ENCODE results near the gene KRT16. TPM values are rescaled to one million over a fixed set of nuclear protein-coding genes. Genes with fewer than 3 reads are reported as not detected.
A peak's percentile ranks its signal among the peaks of the same experiment; 100 is the strongest.

The KRT16 gene
- total and polyA plus RNA-seq, 2 of the 8 experiments (the other 6 are each of a cell fraction or from before 2014, with no cell fraction given) = not detected

- no peaks in the 10 kb centered on the region for H3K27me3 ChIP-seq (replicated peaks in 1 of 4; ENCODE audit: control insufficient read depth in 3 of 4, extremely low read depth in 1 of 4, insufficient read depth in 3 of 4, low read length in 3 of 4)
- ChIA-PET CTCF (ENCODE audit: partially characterized antibody) (interaction anchor here (0.7 to 20.4 kb wide), 4 partner anchors 9 to 108 kb away, joined by 3 to 492 read pairs (median 14); partner anchors contain the start of gene EIF1), POLR2A (ENCODE audit: partially characterized antibody) (interaction anchor here (0.9 to 1.0 kb wide), 3 partner anchors 23 to 86 kb away, joined by 3 to 9 read pairs (median 3); partner anchors contain the start of genes EIF1 and KRT9)
- H3K36me3 ChIP-seq (ENCODE audit: control insufficient read depth in 2 of 4, insufficient read depth in 4 of 4, low read length in 3 of 4) = no peaks in the 10 kb centered on the region
- WGBS, 2 experiments (ENCODE audit: extremely low coverage in 1 of 2, insufficient coverage in 1 of 2, insufficient read length in 1 of 2, insufficient replicate concordance in 2 of 2, low coverage in 1 of 2, low lambda C conversion rate in 2 of 2, missing lambda C conversion rate in 1 of 2) = 88% methylated on average over 12 of the region's 12 CpGs; no CpG with 5 or more reads in 1 of the 2 experiments
- no peak overlapping the region for H3K4me3 ChIP-seq (ENCODE audit: extremely low read depth in 1 of 4, insufficient read depth in 2 of 4, low read depth in 3 of 4, low read length in 4 of 4)
- H2BK15ac ChIP-seq (ENCODE audit: low read length) = 0 out of 2 replicates have a peak overlapping the region, but pooled peaks have one; percentile 46
- no peak overlapping the region for H3K56ac ChIP-seq (replicated peaks; ENCODE audit: insufficient read length, low read depth, low read length)
- no peak overlapping the region for H3K4ac ChIP-seq (replicated peaks; ENCODE audit: insufficient read length, low read depth, low read length)
- H3K27ac ChIP-seq (ENCODE audit: low read depth, low read length) = no peak overlapping the region
- H4K20me1 ChIP-seq (replicated peaks in 1 of 2; ENCODE audit: control insufficient read depth in 1 of 2, insufficient read depth in 2 of 2, low read length in 2 of 2) = no peaks in the 10 kb centered on the region
- no peak overlapping the region for H3K9ac ChIP-seq (replicated peaks in 1 of 4; ENCODE audit: extremely low read depth in 1 of 4, low read depth in 3 of 4, low read length in 3 of 4)
- no peak for TF ChIP-seq SUZ12 (IDR thresholded peaks at IDR 0.05; ENCODE audit: low read length)
- TF ChIP-seq CTCF (IDR thresholded peaks at IDR 0.05; ENCODE audit: control extremely low read depth in 1 of 3, insufficient read depth in 1 of 3, low read depth in 1 of 3, low read length in 3 of 3) = no peak
- no peak overlapping the region for H3K14ac ChIP-seq (ENCODE audit: insufficient read length)
- no peak overlapping the region for H2BK20ac ChIP-seq (ENCODE audit: low read length)
- H4K8ac ChIP-seq (ENCODE audit: extremely low read depth, insufficient read depth, low read length) = no peak overlapping the region
- no peaks in the 10 kb centered on the region for H3K79me1 ChIP-seq (ENCODE audit: low read depth, low read length)
- FAIRE-seq = no peak
- H3K18ac ChIP-seq (ENCODE audit: extremely low read depth, low read length) = no peak overlapping the region; the same call in 1 of the 2 replicates
- peaks cover 0 to 24% (median 8%) of the 10 kb centered on the region in 4 experiments; a peak in 5 of 7 replicates for H3K4me1 ChIP-seq (replicated peaks in 1 of 4; ENCODE audit: control insufficient read depth in 3 of 4, insufficient read depth in 4 of 4, low read length in 3 of 4)
- no peak overlapping the region for H2BK12ac ChIP-seq (ENCODE audit: low read depth, low read length)
- H4K5ac ChIP-seq (ENCODE audit: insufficient read length, low read depth, low read length) = no peak overlapping the region
- H3K4me2 ChIP-seq (ENCODE audit: insufficient read depth in 1 of 2, low read depth in 2 of 2, low read length in 2 of 2) = no peak overlapping the region
- H2BK5ac ChIP-seq (ENCODE audit: low read depth, low read length) = no peak overlapping the region
- H2AK5ac ChIP-seq (ENCODE audit: low read depth, low read length) = no peak overlapping the region
- H2BK120ac ChIP-seq (replicated peaks; ENCODE audit: low read depth, low read length) = no peak overlapping the region
- H3K23ac ChIP-seq (ENCODE audit: insufficient read length) = no peak overlapping the region
- H3K79me2 ChIP-seq (ENCODE audit: control insufficient read depth in 1 of 2, insufficient read depth in 2 of 2, low read length in 2 of 2) = no peaks in the 10 kb centered on the region
- no peak for DNase-seq (ENCODE audit: low read depth in 1 of 2, low spot score in 2 of 2)
- H4K91ac ChIP-seq (replicated peaks; ENCODE audit: insufficient read length, low read length) = peak overlapping the region; percentile 26
- H3K23me2 ChIP-seq (ENCODE audit: low read depth, low read length) = 0 out of 2 replicates have a peak, but pooled peaks cover 3% of the 10 kb centered on the region
- H2AFZ ChIP-seq (ENCODE audit: low read length) = no peak overlapping the region
- no peaks in the 10 kb centered on the region for H3K9me3 ChIP-seq (ENCODE audit: insufficient read depth in 2 of 2, low read depth in 1 of 2, low read length in 1 of 2)
Observed at GRCh38 chr17:41657936-41658335, 45.4 kb upstream of the KRT16 start.

All from H1 (cell line).